Measurements from ENCODE around the gene INKA1.
"Not testable (repeated sequence)": the region's sequence is repeated elsewhere in the genome, so short reads cannot be mapped to it uniquely, and the experiment has no call there.

INKA1 gene

DNA sequence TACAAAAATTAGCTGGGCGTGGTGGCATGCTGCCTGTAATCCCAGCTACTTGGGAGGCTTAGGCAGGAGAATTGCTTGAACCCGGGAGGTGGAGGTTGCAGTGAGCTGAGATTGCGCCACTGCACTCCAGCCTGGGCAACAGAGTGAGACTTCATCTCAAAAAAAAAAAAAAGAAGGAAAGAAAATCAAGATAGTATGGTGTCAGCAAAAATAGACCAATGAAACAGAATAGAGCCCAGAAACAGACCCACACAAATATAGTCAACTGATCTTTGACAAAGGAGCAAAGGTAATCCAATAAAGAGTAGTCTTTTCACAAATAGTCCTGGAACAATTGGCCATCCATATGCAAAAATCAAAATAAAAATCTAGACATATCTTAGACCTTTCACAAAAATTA, 20.1 kb downstream of the INKA1 start:
- not testable (repeated sequence) for H3K36me3 Mint-ChIP-seq (ENCODE audit: low read depth); H3K27ac Mint-ChIP-seq; H3K4me3 Mint-ChIP-seq; H3K9me3 Mint-ChIP-seq; H3K27me3 Mint-ChIP-seq; H3K4me1 Mint-ChIP-seq (ENCODE audit: low read depth)

DNA sequence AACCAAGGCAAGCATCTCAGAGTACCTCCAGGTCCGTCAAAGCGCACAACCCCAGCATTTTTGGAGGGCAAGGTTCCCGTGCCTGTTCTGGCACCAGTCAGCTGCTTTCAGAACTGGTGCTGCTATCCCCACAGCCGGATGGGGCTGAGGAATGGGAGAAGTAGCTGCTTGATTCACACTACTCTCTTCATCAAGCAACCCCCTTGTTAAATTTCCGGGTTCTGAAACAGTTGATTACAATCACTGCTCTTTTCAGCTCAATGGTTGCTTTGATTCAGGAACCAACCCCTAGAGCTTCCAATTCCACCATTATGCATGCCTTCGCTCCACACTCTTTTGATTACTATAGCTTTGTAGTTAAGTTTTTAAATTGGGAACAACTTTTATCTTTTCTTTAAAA, 23.0 kb downstream of the INKA1 start:
- no peak overlapping the region for H3K4me3 Mint-ChIP-seq
- H3K27me3 Mint-ChIP-seq = no peaks in the 10 kb centered on the region
- no peak overlapping the region for H3K27ac Mint-ChIP-seq
- H3K9me3 Mint-ChIP-seq = no peaks in the 10 kb centered on the region
- H3K36me3 Mint-ChIP-seq (ENCODE audit: low read depth) = peaks cover 17% of the 10 kb centered on the region
- no peaks in the 10 kb centered on the region for H3K4me1 Mint-ChIP-seq (ENCODE audit: low read depth)

DNA sequence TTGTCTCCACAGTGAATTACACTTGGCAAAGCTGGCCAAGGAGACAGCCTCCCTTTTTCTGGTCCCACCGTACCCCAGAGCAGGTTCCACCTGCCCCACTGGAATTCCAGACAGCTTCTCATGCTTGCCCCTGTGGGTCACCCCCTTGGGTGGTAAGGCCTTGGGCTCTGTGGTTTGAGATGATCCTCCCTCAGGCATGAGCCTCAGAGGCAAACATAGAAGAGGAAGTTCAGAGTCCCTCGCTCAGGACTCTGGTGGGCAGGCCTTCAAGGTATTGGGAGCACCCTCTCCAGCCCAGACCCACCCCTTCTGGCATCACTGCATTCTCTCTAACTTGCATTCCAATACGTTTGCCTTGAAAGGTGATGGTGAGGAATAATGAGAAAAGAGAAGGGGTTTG, 28.3 kb downstream of the INKA1 start:
- no peak overlapping the region for H3K4me3 Mint-ChIP-seq
- H3K9me3 Mint-ChIP-seq = no peaks in the 10 kb centered on the region
- H3K4me1 Mint-ChIP-seq (ENCODE audit: low read depth) = no peaks in the 10 kb centered on the region
- no peak overlapping the region for H3K27ac Mint-ChIP-seq
- H3K27me3 Mint-ChIP-seq = no peaks in the 10 kb centered on the region
- H3K36me3 Mint-ChIP-seq (ENCODE audit: low read depth) = peaks cover 37% of the 10 kb centered on the region

DNA sequence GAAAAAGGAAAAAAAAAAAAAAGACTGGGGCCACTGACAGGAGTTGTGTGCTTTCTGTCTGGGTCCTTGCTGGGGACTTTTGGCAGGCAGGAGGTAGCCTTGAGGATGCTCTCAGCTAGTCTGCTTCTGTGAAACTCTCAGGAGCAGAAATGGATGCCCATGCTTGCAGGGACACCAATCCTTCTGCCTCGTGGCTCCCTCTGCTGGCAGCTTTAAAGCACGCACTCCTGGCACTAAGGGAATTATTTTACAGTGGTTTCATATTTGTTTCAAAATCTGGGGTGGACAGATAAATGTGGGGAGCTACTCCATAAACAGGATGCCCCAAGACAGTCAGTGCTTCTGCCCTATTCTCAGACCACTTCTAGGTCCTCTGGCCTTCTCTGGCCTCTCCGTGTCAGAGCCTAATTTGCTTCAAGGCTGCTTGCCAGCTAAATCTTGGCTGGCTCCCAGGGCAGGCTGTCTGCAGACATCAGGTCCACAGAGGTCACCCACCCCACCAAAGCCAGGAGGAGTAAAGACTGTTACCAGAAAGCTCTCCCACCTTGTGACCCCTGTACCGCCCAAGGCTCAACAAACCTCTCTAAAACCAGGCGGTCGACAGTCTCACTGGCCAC, 36.2 kb downstream of the INKA1 start:
- Mint-ChIP-seq H3K9me3 (no peaks in the 10 kb centered on the region), H3K27ac (no peak overlapping the region), H3K27me3 (no peaks in the 10 kb centered on the region), H3K4me3 (no peak overlapping the region), H3K36me3 (ENCODE audit: low read depth) (peaks cover 25% of the 10 kb centered on the region), H3K4me1 (ENCODE audit: low read depth) (no peaks in the 10 kb centered on the region)

DNA sequence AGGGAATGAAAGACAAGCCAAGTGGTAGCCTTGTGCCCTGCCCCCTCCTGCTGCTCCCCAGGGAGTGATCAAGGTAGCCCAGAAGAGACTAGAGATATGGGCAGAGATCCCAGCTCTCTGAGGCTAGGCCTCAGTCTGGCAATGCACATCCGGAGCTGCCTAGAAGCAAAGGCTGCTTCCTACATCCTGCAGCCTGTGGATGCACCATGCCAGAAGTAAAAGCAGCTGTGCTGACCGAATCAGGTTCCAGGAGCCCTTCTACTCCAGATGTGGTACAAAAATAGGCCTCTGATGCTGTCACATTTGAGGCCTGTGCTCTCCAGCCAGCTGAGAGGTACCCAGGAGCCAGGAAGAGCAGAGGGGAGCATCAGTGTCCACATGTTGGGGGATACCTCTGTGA, 37.3 kb downstream of the INKA1 start:
- no peaks in the 10 kb centered on the region for H3K4me1 Mint-ChIP-seq (ENCODE audit: low read depth)
- no peak overlapping the region for H3K4me3 Mint-ChIP-seq
- H3K9me3 Mint-ChIP-seq = no peaks in the 10 kb centered on the region
- no peaks in the 10 kb centered on the region for H3K27me3 Mint-ChIP-seq
- peaks cover 17% of the 10 kb centered on the region for H3K36me3 Mint-ChIP-seq (ENCODE audit: low read depth)
- H3K27ac Mint-ChIP-seq = no peak overlapping the region

DNA sequence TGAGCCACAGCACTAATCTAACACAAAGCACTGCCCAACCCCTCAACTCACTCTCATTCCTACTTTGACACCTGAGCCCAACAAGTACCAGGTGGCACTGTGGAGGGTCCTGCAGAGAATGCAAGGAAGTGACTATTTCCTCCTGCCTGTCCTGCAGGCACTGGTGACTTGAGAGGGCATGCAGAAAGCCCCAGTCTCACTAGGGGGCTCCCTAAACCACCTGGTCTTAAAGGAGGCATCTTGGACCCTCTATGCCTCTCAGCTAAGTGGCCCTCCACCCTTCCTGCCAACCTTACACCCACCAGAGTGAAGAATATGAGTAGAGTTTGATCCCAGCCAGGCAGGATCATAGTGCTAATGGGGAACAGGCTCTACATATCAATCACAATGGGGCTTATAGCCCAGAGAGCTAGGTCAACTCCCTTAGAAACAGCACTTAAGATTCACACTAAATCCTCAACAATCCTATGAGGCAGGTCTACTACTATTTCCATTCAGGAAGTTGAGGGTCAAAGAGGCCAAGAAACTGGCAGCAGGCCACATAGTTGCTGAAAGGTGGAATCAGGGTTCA, 38.1 kb downstream of the INKA1 start:
- Mint-ChIP-seq H3K27me3 (no peaks in the 10 kb centered on the region), H3K27ac (no peak overlapping the region), H3K9me3 (no peaks in the 10 kb centered on the region), H3K4me1 (ENCODE audit: low read depth) (no peaks in the 10 kb centered on the region), H3K4me3 (no peak overlapping the region), H3K36me3 (ENCODE audit: low read depth) (peaks cover 16% of the 10 kb centered on the region)

DNA sequence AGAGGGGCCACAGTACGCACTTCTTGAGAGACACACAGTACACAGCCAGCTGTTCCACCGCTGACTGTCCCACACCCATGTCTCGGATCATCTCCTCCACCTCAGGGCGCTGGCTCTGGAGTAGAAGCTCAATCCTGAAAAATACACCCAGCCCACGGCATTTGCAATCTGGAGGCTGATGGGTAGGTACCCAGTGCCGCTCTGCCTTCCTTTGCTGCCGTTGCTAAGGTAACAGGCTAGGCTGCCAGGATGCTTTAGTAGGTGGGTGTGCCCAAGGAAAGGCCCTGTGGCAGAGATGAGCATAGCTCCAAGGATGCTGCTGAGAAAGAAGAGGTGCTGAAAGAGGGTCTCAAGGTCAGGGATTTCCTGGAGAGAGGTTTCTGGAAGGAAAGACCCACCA, 38.7 kb downstream of the INKA1 start:
- peaks cover 19% of the 10 kb centered on the region for H3K36me3 Mint-ChIP-seq (ENCODE audit: low read depth)
- no peaks in the 10 kb centered on the region for H3K9me3 Mint-ChIP-seq
- no peaks in the 10 kb centered on the region for H3K27me3 Mint-ChIP-seq
- H3K4me3 Mint-ChIP-seq = no peak overlapping the region
- H3K27ac Mint-ChIP-seq = no peak overlapping the region
- H3K4me1 Mint-ChIP-seq (ENCODE audit: low read depth) = no peaks in the 10 kb centered on the region

DNA sequence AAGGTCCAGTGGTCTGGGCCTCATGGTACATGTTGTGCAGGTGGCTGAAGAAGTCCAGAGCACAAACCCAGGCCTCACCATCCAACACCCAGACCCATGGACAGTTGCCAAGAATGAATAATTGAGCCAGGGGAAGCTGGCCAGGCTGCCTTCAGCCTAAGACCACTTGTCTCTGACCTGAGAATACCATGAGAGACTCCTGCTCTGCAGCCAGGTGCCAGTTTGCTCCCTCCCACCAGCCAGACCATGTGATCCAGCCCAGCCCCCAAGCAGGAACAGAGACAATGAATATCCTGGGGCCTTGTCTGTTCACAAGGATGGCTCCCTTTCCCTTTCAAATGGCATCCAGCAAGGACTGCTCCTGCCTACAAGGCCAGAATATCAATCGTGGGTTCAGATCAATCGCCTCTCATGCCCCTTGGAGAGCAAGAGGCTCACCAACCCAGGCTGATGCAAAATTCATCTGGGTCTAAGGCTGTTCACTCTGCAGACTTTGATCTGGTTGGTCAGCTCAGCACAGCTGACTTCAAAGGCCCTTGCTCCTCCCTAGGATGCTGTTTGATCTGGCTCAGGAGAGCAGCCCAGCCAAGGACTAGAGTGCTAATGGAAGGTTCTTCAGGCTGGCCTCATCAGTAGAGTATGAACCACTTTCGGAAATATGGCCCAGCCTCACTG, 39.9 kb downstream of the INKA1 start:
- H3K27me3 Mint-ChIP-seq = no peaks in the 10 kb centered on the region
- H3K4me1 Mint-ChIP-seq (ENCODE audit: low read depth) = no peaks in the 10 kb centered on the region
- H3K4me3 Mint-ChIP-seq = no peak overlapping the region
- H3K27ac Mint-ChIP-seq = no peak overlapping the region
- peaks cover 18% of the 10 kb centered on the region for H3K36me3 Mint-ChIP-seq (ENCODE audit: low read depth)
- no peaks in the 10 kb centered on the region for H3K9me3 Mint-ChIP-seq

DNA sequence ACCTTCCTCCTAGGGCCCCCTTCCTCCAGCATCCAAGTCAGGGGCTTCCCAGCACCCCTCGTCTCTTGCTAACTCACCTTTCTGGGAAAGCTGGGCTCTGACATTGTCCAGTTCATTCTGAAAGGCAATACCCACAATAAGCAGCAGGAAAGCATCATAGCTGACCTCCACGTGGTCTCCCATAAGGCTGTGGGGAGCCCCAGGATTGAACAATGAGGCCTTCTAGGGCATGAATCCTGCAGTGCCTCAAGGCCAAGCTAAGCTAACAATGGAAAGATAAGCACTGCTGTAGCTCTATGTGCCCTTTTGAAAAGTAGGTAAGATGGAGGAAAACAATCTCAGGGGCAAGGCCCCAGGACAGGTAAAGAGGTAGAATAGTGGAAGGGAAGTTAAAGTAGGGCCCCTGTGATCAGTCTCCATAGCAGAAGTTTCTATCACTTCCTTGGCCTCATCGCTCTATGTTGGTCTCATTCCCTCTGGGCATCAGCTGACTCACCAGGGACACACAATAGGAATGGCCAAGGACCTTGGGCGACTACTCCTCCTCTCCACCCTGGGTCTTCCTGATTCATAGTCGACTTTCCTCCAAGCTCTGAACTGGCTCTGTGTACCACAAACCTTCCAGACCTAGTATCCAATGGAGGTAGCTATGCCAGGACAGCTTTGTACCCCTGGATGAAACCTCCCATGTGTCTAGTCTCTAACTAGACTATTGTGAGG, 41.6 kb downstream of the INKA1 start:
- Mint-ChIP-seq H3K27me3 (no peaks in the 10 kb centered on the region), H3K36me3 (ENCODE audit: low read depth) (peaks cover 16% of the 10 kb centered on the region), H3K27ac (no peak overlapping the region), H3K9me3 (no peaks in the 10 kb centered on the region), H3K4me1 (ENCODE audit: low read depth) (no peaks in the 10 kb centered on the region), H3K4me3 (no peak overlapping the region)

DNA sequence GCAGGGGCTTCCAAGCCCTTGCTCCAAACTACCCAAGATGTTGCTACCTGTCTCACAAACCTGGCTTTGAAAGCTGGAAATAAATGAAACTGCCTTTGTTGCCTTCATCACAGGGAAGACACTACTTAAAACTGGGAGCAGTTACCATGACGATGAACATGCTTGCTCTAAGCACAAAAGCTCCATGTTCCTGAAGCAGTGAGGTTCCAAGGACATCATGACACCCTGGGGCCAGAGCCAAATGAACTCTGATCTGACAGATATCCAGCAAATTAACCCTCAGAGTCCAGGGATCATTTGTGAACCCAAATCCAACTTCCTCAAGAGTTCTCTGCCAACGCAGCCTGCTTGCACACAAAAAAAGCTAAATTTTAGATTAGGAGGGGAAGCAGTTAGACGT, 42.6 kb downstream of the INKA1 start:
- no peaks in the 10 kb centered on the region for H3K27me3 Mint-ChIP-seq
- peaks cover 21% of the 10 kb centered on the region for H3K36me3 Mint-ChIP-seq (ENCODE audit: low read depth)
- H3K4me1 Mint-ChIP-seq (ENCODE audit: low read depth) = no peaks in the 10 kb centered on the region
- no peak overlapping the region for H3K4me3 Mint-ChIP-seq
- H3K9me3 Mint-ChIP-seq = no peaks in the 10 kb centered on the region
- no peak overlapping the region for H3K27ac Mint-ChIP-seq
